H1 (cell line): Measurements from ENCODE around the gene KHSRP.

Source experiments
- CHD2 ChIP-seq: IDR thresholded peaks from 2 replicates; pipeline ENCODE4 v1.6.1; 2012; ENCODE audit warnings: low read length, improper control_type of control experiment
- CTCF ChIP-seq, 3 experiments: IDR thresholded peaks; 1 replicate in 2 of 3; 2 replicates in 1 of 3; pipeline versions ENCODE4 v1.5.1 to v1.6.1; 2011; ENCODE audit warnings: low read length in 3 of 3, mild to moderate bottlenecking in 3 of 3, inconsistent platforms in 2 of 3, low read depth in 1 of 3, moderate library complexity in 1 of 3; ENCODE audit not compliant: insufficient read depth in 1 of 3; ENCODE audit errors: control extremely low read depth in 1 of 3
- EGR1 ChIP-seq: IDR thresholded peaks from 2 replicates; pipeline ENCODE4 v1.6.1; 2011; ENCODE audit warnings: low read depth, low read length, borderline replicate concordance
- EZH2 ChIP-seq: fragments of 200-600 bp; sonication (generic); IDR thresholded peaks from 2 replicates; pipeline ENCODE4 v1.7.1; 2012; ENCODE audit warnings: low read depth, mild to moderate bottlenecking, moderate library complexity, low read length, inconsistent platforms; ENCODE audit not compliant: severe bottlenecking
- HDAC6 ChIP-seq: IDR thresholded peaks from one replicate; pipeline ENCODE4 v1.7.1; 2012; ENCODE audit warnings: low read depth, mild to moderate bottlenecking, inconsistent platforms, low read length, moderate library complexity
- JUND ChIP-seq: IDR thresholded peaks from 2 replicates; pipeline ENCODE4 v1.6.1; 2011; ENCODE audit warnings: mild to moderate bottlenecking, improper control_type of control experiment, low read length
- POLR2A ChIP-seq, 2 experiments: IDR thresholded peaks; 1 replicate in 1 of 2; 2 replicates in 1 of 2; pipeline ENCODE4 v1.6.1; 2011; ENCODE audit warnings: low read depth in 2 of 2, low read length in 2 of 2, mild to moderate bottlenecking in 2 of 2; ENCODE audit errors: control extremely low read depth in 1 of 2
- RAD21 ChIP-seq, 2 experiments: IDR thresholded peaks in 1 of 2; conservative IDR thresholded peaks in 1 of 2; 2 replicates each; pipeline ENCODE4 v1.6.1; 2011; ENCODE audit warnings: low read depth in 2 of 2, low read length in 2 of 2, improper control_type of control experiment in 1 of 2, inconsistent platforms in 1 of 2, mild to moderate bottlenecking in 1 of 2, moderate library complexity in 1 of 2
- RFX5 ChIP-seq: IDR thresholded peaks from 2 replicates; pipeline ENCODE4 v1.6.1; 2011; ENCODE audit warnings: low read depth, low read length, improper control_type of control experiment, borderline replicate concordance
- SP1 ChIP-seq: IDR thresholded peaks from 2 replicates; pipeline ENCODE4 v1.6.1; 2011; ENCODE audit warnings: low read depth, low read length
- YY1 ChIP-seq: IDR thresholded peaks from 2 replicates; pipeline ENCODE4 v1.6.1; 2011; ENCODE audit warnings: low read depth, mild to moderate bottlenecking, low read length

GRCh38 chr19:6376512-6377190 lies 48.0 kb downstream of the KHSRP start:
- no peak for TF ChIP-seq RFX5
- TF ChIP-seq POLR2A (IDR thresholded peaks at IDR 0.05; ENCODE audit: control extremely low read depth in 1 of 2, low read depth in 2 of 2, low read length in 2 of 2), result no peak
- TF ChIP-seq JUND, result no peak
- no peak for TF ChIP-seq HDAC6
- TF ChIP-seq SP1, result no peak
- no peak for TF ChIP-seq EZH2
- TF ChIP-seq CTCF (IDR thresholded peaks at IDR 0.05; ENCODE audit: control extremely low read depth in 1 of 3, insufficient read depth in 1 of 3, low read depth in 1 of 3, low read length in 3 of 3), result no peak
- no peak for TF ChIP-seq YY1
- no peak for TF ChIP-seq RAD21 (IDR thresholded peaks at IDR 0.05 in 1 of 2, conservative IDR thresholded peaks at IDR 0.05 in 1 of 2; ENCODE audit: low read depth in 2 of 2, low read length in 2 of 2)
- no peak for TF ChIP-seq EGR1
- TF ChIP-seq CHD2, result no peak
